Spleen (tissue), 7 donors: ENCODE measurements around the gene TEK.

Source experiments
- POLR2A ChIP-seq, 3 donors: fragments of 450-650 bp; IDR thresholded peaks; one replicate each; pipeline ENCODE4 v1.5.1; 2017; ENCODE audit warnings: antibody characterized with exemption in 3 of 3, mild to moderate bottlenecking in 1 of 3
- POLR2AphosphoS5 ChIP-seq, 3 donors: sonication (generic); formaldehyde crosslinking; IDR thresholded peaks; one replicate each; pipeline ENCODE4 v1.5.1; 2017; ENCODE audit warnings: antibody characterized with exemption in 3 of 3
- TF ChIP-seq, protein P1 (sequence below), 11 experiments: fragments of 200-600 bp in 7 of 11; fragments of 450-650 bp in 4 of 11; sonication (generic) in 4 of 11; IDR thresholded peaks in 8 of 11; conservative IDR thresholded peaks in 3 of 11; 1 replicate in 7 of 11; 2 replicates in 4 of 11; pipeline versions ENCODE4 v1.4.0 to v1.8.0; 2016 to 2021; ENCODE audit warnings: antibody characterized with exemption in 11 of 11, inconsistent platforms in 4 of 11, mild to moderate bottlenecking in 1 of 11
- donor health status: DM: no; HTN: no; CAD: no; lungs with moderate emphysema.
- donor health status: DM: no; HTN: no; CAD: no.
- donor health status: DM: no; HTN: no; CAD: no.

GRCh38 chr9:27183701-27184100 is 74.7 kb downstream of the TEK start:
- TF ChIP-seq, protein P1, sequence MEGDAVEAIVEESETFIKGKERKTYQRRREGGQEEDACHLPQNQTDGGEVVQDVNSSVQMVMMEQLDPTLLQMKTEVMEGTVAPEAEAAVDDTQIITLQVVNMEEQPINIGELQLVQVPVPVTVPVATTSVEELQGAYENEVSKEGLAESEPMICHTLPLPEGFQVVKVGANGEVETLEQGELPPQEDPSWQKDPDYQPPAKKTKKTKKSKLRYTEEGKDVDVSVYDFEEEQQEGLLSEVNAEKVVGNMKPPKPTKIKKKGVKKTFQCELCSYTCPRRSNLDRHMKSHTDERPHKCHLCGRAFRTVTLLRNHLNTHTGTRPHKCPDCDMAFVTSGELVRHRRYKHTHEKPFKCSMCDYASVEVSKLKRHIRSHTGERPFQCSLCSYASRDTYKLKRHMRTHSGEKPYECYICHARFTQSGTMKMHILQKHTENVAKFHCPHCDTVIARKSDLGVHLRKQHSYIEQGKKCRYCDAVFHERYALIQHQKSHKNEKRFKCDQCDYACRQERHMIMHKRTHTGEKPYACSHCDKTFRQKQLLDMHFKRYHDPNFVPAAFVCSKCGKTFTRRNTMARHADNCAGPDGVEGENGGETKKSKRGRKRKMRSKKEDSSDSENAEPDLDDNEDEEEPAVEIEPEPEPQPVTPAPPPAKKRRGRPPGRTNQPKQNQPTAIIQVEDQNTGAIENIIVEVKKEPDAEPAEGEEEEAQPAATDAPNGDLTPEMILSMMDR (IDR thresholded peaks at IDR 0.05 in 8 of 11, conservative IDR thresholded peaks at IDR 0.05 in 3 of 11): no peak
- TF ChIP-seq POLR2AphosphoS5 (IDR thresholded peaks at IDR 0.05) (no peak), POLR2A (IDR thresholded peaks at IDR 0.05) (no peak)
